HFF-Myc (cell line): ENCODE data around the gene ANKRD13D.

ENCODE experiments used
- DNase-seq: peaks from one replicate; pipeline ENCODE4 v3.0.0-alpha.2; 2011; ENCODE audit warnings: low read depth; ENCODE audit errors: extremely low read depth
- H3K4me3 ChIP-seq: replicated peaks from 2 replicates; pipeline ENCODE4 v1.5.1; 2011; ENCODE audit warnings: low read depth, mild to moderate bottlenecking, control low read depth, low read length
- CTCF ChIP-seq: IDR thresholded peaks from 2 replicates; pipeline ENCODE4 v1.5.1; 2012; ENCODE audit warnings: mild to moderate bottlenecking, low read depth, low read length, control low read depth; ENCODE audit errors: missing control alignments

The ANKRD13D gene

GRCh38 chr11:67293090-67293489 is 4.0 kb downstream of the ANKRD13D start:
- H3K4me3 ChIP-seq = no peak overlapping the region
- no peak for TF ChIP-seq CTCF
- DNase-seq = no peak

GRCh38 chr11:67295846-67296245 is 6.7 kb downstream of the ANKRD13D start:
- DNase-seq = no peak
- H3K4me3 ChIP-seq = no peak overlapping the region
- no peak for TF ChIP-seq CTCF

GRCh38 chr11:67298786-67299185 is 9.7 kb downstream of the ANKRD13D start:
- no peak for TF ChIP-seq CTCF
- DNase-seq = no peak

GRCh38 chr11:67299471-67300191 is 10.5 kb downstream of the ANKRD13D start:
- H3K4me3 ChIP-seq = no peak overlapping the region
- no peak for DNase-seq
- no peak for TF ChIP-seq CTCF

More at GRCh38 chr11:67298786-67299185, 9.7 kb downstream of the ANKRD13D start:
- H3K4me3 ChIP-seq = no peak overlapping the region

- no peak for TF ChIP-seq CTCF
- no peak for DNase-seq
- H3K4me3 ChIP-seq = no peak overlapping the region
Measured at GRCh38 chr11:67300256-67300755, 11.2 kb downstream of the ANKRD13D start.

GRCh38 chr11:67300756-67301312 is 11.7 kb downstream of the ANKRD13D start:
- H3K4me3 ChIP-seq = no peak overlapping the region

More at GRCh38 chr11:67300756-67301312, 11.7 kb downstream of the ANKRD13D start:
- TF ChIP-seq CTCF = no peak
- DNase-seq = no peak
